HG03064 (cell line): ENCODE data around the gene PLSCR3.

Source experiments
- ATAC-seq: cut with Tn5 transposase; IDR thresholded peaks from one replicate; pipeline ENCODE4 v1.9.1; 2021; ENCODE audit warnings: low read depth; ENCODE audit not compliant: unreplicated experiment

PLSCR3 gene

DNA sequence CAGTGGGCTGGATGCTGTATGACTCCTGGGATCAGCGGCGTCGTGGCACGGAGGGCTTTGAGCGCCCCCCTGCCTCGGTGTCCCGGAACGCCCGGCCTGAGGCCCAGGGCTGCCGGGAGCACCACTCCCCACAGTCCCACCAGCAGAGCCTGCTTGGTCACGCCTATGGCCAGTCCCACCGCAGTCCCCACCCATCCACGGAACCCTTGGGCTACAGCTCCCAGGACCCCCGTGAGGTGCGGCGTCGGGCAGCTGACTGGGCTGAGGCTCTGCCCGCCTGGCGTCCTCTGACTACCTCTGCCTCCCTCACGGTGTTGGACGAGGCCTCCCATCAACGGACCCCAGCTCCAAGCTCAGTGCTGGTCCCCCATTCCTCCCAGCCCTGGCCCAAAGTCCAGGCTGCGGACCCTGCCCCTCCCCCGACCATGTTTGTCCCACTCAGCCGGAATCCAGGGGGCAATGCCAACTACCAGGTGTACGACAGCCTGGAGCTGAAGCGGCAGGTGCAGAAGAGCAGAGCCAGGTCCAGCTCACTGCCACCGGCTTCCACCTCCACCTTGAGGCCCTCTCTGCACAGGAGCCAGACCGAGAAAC lies 32.7 kb upstream of the PLSCR3 start:
- ATAC-seq = no peak

DNA sequence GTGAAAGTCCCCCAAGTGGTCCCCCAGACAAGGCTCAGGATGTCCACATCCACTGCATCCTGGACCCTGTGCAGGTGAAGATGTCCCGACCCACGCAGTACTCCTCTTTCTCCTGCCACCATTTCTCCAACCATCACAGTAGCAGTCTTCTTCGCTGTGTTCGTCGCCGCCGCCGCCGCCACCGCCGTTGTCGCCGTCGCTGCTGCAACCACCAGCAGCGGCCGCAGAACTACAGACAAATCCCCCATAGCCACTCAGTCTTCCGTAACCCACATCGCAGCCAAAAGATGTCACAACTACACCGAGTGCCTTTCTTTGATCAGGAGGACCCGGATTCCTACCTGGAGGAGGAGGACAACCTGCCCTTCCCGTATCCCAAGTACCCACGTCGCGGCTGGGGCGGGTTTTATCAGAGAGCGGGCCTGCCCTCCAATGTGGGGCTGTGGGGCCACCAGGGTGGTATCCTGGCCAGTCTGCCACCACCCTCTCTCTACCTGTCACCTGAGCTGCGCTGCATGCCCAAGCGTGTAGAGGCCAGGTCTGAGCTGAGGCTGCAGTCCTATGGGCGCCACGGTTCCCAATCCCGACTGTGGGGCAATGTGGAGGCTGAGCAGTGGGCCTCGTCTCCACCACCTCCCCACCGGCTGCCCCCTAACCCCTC lies 32.0 kb upstream of the PLSCR3 start:
- ATAC-seq = no peak

DNA sequence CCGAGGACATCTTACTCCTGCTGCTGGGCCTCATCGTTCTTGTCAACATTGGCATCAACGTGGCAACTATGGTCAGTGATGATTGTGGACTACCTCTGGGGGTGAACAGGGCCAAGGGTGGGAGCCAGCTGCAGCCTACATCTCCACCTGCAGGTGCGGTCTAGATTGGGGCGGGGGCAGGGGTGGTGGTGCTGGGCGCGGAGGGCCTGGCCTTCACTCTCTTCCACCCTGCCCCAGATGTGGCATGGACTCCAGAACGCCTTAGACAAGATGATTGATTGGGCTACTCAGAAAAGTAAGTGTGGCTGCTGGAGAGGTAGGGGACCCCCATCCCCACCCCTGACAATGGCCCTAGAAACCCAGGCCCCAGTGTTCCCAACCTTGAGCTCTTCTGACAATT lies 31.4 kb upstream of the PLSCR3 start:
- ATAC-seq = no peak

DNA sequence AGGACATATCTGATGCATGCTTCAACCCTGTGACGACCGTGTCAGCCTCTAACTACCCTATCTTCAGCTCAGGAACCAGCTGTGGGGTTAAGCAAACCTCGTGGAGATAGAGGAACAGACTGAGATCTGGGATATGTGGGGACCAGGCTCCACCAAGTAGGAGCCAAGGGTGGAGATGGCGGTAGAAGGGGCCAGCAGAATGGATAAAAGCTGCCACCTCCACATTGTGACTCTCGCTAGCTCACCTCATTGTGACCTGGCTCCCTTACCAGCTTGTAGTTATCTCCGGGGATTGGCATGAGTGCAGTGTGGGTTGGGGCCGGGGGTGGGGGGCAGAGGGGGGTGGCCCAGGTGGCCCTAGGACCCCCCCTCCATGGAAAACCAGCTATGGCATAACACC lies 31.0 kb upstream of the PLSCR3 start, which contains the start of gene SPEM2:
TSS of gene SPEM2 (plus strand) at position 301 of the 400 bp plus-strand sequence. CDS start at position 374, 73 bp downstream.
- no peak for ATAC-seq

DNA sequence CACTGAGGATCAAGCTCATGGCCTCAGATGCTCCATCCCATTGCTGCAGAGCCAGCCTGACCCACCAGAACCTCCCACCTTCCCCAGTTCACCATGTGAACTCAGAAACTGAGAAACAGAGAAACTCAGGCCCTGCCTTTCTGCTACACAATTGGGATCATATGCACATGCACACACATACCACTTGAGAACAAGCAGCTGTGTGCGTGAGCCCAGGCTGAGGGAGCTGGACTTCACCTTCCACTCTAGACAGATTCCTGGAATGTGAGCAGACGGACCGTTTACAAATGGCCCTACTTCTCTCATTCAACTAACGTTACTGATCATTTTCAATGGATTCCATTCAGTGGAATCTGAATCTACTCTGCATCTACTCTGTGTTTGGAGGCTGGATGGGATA lies 29.4 kb upstream of the PLSCR3 start:
- no peak for ATAC-seq

DNA sequence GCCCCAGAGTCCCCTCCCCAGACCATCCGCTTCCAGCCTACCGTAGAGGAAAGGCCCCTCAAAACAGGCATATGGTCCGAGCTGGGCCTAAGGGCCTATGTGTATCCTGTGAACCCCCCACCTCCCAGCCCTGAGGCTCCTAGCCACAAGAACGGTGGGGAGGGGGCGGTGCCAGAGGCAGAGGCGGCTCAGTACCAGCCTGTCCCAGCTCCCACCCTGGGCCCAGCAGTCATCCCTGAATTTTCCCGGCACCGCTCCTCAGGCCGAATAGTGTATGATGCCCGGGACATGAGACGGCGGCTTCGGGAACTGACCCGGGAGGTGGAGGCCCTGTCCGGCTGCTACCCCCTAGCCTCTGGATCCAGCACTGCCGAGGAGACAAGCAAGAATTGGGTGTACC lies 26.9 kb upstream of the PLSCR3 start:
- no peak for ATAC-seq

DNA sequence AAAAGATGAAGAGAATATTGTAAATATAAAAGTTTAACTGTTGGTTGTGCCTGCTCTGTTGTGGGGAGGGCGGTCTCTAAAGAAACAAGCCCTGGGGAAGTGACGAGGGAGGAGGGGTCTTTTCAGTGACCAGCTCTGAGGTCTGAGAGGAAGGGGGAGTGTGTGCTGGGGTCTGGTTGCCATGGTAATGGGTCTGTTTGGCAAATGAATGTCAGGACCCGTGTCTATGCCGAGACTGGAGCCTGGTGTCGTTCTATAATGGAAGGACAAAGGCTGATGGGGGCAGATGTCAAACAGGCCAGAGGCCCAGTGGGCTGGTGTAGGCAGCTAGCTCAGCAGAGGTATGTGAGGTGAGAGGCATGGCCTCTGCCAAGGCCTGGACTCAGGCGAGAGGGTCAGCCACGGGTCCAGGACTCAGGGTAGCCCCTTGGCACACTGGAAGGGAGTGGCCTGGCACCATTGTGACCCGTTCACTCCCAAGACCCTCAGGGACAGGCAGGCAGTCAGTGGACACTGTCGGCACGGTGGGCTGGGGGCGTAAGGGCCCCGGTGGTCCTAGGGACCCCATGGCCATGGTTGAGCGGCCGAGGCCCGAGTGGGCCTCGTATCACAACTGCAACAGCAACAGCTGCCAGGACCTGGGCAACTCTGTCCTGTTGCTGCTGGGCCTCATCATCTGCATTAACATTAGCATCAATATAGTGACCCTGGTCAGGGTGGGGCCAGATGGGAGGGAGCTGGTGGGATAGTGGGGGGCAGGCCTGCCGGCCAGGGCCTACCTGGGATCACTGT lies 25.7 kb upstream of the PLSCR3 start, which contains the start of gene SPEM1:
TSS of gene SPEM1 (plus strand) at position 506 of the 792 bp plus-strand sequence. CDS start at position 567, 61 bp downstream.
- ATAC-seq = no peak

DNA sequence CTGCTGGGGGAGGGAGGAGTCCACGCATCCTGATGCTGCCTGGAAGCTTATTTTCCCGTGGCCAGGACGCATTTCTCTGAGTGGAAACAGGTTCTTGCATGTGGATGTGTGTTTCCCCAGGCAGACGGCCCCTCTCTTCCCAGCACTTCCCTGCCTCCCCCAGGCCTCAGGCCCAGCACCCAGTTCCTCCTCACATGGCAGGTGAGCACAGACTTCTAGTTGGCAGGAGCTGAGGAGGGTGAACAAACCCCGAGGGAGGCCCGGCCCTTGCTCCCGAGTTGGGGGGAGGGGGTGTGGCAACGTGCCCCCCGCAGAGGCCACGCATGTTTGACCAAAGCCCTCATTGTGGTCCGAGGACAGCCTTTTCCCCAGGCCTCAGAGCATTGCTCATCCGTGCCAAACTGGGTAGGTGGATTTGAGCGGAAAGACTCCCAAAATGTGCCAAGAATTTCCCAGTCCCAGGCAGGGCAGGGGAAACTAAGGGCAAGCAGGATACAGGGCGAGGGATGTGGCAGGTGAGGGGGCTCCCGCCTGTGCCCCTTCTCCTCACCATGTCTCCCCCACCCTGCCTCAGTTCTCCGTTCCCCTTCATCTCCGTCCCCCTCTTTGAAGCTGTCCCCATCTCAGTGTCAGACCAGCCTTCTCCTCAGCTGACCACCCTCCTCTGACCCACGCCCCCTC lies 24.3 kb upstream of the PLSCR3 start:
- ATAC-seq = no peak

DNA sequence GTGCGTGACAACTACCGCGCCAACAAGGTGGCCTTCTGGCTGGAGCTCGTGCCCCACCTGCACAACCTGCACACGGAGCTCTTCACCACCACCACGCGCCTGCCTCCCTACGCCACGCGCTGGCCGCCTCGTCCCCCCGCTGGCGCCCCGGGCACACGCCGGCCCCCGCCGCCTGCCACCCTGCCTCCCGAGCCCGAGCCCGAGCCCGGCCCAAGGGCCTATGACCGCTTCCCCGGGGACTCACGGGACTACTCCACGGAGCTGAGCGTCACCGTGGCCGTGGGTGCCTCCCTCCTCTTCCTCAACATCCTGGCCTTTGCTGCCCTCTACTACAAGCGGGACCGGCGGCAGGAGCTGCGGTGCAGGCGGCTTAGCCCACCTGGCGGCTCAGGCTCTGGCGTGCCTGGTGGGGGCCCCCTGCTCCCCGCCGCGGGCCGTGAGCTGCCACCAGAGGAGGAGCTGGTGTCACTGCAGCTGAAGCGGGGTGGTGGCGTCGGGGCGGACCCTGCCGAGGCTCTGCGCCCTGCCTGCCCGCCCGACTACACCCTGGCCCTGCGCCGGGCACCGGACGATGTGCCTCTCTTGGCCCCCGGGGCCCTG lies 22.8 kb upstream of the PLSCR3 start:
- ATAC-seq = no peak

DNA sequence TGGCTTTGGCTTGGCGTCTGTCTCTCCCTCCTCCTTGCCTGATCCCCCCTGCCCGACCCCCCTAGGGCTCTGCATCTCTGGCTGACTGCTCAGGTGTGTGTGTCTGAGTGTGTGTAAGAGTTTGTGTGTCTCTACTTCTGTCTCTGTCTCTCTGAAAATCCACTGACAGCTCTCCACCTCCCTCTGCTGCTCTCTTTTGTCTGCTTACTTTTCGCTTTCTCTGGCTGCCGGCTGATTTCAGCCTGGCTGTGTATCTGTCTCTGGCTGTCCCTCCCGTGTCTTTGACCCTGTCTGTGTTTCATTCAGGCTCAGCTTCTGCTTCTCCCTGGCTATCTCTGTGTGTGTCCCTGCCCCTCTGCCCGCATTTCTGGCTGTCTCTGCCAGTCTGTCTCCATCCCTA lies 22.0 kb upstream of the PLSCR3 start:
- no peak for ATAC-seq

DNA sequence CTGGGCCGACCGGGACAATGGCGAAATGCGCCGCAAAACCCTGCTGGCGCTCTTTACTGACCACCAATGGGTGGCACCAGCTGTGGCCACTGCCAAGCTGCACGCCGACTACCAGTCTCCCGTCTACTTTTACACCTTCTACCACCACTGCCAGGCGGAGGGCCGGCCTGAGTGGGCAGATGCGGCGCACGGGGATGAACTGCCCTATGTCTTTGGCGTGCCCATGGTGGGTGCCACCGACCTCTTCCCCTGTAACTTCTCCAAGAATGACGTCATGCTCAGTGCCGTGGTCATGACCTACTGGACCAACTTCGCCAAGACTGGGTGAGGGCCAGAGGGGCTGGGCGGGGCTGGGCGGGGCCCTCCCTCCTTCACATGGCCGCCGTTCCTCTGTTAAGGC lies 21.5 kb upstream of the PLSCR3 start:
- ATAC-seq = no peak

DNA sequence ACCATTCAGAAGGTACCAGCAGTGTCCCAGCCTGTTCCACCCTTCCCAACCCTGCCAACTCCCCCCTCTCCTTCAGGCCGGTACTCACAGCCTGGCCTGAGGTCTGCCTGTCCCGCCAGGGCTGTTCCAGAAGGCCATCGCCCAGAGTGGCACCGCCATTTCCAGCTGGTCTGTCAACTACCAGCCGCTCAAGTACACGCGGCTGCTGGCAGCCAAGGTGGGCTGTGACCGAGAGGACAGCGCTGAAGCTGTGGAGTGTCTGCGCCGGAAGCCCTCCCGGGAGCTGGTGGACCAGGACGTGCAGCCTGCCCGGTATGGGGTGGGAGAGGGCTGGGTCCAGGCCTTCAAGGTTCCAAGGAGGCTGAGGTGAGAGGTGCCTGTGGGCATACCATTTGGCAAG lies 20.5 kb upstream of the PLSCR3 start:
- ATAC-seq = no peak

DNA sequence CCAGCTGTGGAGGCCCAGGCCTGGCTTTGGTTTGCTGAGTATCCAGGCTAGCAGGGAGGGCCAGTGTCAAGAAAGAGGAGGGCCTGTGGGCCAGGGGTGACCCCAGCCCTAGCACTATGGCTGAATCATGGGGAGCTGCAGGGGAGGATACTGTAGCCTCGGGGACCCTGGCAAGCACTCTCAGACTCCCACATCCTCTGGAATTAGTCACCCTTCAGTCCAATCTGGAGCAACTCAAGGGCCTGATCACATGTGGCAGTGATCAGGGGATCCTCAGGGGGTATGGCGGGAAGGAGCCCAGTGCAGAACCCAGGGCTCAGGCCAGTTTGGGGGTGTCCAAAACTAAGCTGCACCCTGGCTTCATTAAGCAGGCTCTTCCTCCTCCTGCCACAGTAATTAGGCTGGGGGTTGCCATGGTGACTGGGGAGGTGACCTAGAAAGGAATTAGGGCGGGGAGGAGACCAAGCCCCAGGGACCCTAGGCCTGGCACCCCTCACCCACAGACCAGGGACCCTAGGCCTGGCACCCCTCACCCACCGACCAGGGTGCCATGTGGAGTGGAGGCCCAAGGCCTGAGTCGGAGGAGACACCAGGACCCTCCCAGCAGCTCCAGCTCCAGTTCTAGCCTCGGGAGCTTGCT lies 19.1 kb upstream of the PLSCR3 start:
- no peak for ATAC-seq

DNA sequence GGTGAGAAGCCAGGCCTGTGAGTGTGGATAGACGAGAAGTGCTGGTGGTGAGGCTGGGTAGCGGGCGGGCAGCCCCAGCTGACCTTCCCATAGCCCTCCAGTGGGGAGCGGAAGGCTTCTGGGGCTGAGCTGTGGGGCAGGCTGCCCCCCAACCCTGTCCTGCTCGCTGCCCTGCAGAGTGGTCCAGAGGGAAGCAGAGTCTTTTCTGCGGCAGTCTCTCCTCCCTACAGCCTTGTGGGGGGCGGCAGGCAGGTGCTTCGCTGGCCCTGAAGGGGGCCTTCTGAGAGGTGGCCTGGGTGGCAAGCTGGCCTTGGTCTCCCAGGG lies 17.1 kb upstream of the PLSCR3 start:
- no peak for ATAC-seq

DNA sequence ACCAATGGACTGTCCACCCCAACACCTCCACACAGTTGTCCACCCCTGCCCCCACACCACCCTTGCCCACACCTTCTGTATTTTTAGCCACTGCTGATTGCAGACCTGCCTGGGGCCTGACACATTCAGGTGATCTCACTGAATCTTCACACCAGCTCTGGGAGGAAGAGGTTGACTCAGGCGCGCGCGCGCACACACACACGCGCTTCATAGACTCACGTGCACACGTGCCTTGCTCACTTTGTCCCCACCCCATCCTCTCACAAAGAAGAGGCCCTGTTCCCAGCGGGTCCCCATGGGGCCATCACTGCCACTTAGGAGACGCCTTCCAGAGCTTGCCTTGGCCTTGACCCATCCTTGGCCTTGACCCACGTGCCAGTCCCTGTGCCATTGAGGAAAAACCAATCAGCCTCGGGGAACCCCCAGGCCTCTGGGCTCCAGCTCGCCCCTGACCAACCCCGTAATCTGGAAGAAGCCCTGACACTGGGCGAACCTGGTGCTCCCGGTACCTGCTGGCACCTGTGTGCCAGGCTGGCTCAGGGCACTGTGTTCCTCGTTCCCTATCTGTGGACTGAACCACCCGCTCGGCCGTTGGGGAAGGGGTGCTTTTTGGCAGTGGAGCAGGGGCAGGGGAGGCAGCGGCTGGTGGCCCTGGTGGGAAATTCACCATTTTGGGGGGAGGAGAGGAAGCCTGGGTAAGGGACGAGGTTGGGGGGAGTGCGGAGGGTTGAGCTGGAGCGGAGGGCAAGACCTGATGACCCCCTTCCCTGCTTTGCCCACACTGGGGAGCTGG lies 16.5 kb upstream of the PLSCR3 start:
- no peak for ATAC-seq

DNA sequence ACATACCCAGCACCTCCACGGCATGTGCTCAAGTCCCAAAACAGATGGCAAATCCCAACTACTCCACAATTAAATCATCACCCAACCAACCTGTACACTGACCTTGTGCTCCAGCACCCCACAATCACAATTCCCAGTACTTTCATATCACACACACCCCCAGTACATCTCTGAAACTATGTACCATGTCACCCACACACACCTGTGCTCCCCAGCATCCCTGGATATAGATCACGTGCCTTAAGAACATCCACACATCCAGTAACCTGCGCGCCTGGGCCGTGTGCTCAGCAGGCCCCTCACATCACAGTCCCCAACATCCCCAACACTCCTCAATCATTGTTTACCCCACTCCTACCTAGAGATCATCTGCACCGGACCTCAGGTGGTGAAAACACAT lies 15.4 kb upstream of the PLSCR3 start:
- ATAC-seq = no peak

DNA sequence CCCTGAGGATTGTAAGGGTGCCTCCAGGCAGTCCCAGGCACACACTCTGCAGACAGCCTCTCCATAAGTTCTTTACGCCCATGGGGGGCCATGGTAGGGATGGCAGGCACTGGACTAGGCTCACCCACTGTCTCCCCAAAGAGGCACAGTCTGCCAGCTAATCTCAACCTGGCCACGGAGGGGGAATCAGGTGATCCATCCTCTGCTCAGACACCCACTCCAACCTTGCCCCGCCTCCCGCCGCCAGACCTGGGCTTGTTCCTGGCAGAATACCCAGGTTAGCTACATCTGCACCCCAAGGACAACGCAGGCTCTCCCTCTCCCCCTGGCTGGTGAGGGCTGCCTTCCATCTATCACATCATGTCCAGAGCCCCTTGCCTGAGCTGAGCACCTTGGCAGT lies 14.5 kb upstream of the PLSCR3 start:
- ATAC-seq = no peak

DNA sequence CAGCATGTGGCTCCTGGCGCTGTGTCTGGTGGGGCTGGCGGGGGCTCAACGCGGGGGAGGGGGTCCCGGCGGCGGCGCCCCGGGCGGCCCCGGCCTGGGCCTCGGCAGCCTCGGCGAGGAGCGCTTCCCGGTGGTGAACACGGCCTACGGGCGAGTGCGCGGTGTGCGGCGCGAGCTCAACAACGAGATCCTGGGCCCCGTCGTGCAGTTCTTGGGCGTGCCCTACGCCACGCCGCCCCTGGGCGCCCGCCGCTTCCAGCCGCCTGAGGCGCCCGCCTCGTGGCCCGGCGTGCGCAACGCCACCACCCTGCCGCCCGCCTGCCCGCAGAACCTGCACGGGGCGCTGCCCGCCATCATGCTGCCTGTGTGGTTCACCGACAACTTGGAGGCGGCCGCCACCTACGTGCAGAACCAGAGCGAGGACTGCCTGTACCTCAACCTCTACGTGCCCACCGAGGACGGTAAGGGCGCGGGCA lies 14.0 kb upstream of the PLSCR3 start:
- ATAC-seq = no peak

DNA sequence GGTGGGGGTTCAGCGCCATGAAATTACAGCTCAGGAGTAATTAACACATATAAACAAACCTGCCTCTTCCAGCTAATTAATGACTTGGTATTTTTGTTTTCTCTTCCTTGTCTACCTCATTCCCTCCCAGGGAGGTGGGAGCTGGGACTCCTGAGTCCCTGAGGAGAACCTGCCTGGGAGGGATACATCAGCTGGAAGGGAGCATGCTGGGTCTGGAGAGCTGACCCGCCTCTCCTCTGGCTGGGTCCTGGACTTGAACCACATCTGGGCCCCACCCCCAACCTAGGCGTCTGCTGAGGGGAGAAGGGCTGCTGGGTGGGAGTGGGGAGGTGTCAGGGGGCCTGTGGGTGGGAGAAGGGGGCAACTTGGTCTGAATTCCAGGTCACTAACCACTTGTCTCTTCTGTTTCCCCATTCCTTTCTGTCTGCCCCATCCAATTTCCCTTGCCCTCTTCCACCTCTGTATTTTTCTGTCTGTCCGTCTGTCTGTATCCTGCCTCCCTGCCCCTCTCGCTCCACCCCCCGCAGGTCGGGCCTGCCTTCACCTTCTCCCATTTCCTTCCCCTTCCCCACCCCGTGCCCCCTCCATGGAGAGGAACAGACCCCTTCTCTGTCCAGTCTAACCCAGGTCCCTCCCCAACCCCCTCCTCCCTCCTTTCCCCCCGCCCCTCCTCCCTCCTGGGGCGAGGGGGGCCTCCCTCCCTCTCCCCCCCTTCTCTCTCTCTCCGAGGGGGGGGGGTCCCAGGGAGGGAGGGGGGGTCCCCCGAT lies 13.3 kb upstream of the PLSCR3 start, which contains the start of gene NLGN2:
TSS of gene NLGN2 (plus strand) at position 361 of the 767 bp plus-strand sequence. CDS start 411 bp downstream, outside the sequence.
- no peak for ATAC-seq
